HG03060 (cell line): ENCODE measurements around the gene TPX2.
"Not testable (repeated sequence)": the region's sequence is repeated elsewhere in the genome, so short reads cannot be mapped to it uniquely, and the experiment has no call there.

Experiments used
- ATAC-seq: cut with Tn5 transposase; IDR thresholded peaks from one replicate; pipeline ENCODE4 v1.9.1; 2021; ENCODE audit warnings: low read depth, moderate number of reproducible peaks; ENCODE audit not compliant: unreplicated experiment

Gene TPX2

DNA sequence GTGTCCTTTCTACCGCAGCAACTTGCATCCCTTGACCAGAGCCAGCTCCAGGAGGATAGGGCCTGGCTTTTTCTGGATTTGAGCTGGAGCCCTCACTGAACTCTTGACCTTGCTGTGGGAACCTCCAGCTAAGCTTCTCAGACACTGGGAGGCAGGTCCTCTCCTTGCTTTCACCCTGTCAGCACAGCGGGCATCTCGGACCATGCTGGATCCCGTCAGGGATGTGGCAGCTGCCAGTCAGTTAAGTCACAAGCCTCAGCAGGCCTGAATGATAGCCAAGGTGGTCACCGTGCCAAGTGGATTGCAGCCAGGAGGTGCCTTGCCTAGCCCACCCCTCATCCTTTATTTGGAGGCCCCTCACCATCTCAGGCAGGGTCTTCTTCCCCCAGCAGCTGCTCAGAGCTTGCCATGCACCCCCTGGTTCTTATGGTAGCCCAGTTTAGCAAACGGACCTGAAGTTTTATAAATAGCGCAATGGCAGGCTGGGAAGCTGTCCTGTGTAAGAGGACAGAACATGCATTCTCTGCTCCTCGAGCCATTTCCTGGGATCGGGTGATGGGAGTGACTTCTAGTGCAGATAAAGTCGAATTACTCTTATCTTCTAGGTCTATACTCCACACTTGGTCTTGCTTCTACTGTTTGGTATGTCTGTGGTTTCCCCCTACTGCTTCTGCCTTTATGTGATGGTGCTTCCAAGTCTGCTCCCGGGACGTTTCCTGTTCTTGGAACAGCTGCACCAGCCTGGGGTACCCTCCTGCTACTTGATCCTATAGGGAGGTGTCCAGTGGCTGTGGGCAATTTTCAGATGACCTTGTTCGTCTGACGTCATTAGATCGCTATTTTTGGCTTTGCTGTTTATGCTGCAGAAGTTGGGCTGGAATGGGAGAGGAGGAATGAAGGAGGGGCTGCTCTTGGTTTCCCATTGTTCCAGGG is 73.0 kb downstream of the TPX2 start:
- no peak for ATAC-seq

DNA sequence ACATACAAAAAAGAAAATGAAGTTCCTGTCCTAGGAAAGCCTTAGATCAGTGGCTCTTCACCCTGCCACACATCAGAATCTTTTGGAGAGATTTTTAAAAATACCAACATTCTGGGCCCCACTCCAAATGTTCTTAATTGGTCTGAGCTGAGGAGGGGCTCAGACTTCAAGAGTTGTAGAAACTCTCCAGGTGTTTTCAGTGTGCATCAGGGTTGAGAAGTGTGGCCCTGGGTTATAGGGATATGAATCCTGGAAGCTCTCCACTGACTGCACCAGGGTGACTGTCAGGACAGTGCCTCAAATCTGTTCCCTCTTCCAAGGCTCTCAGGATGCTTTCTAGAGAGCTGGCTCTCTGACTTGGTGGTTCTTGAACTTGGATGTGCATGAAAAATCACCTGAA is 74.5 kb downstream of the TPX2 start:
- no peak for ATAC-seq

DNA sequence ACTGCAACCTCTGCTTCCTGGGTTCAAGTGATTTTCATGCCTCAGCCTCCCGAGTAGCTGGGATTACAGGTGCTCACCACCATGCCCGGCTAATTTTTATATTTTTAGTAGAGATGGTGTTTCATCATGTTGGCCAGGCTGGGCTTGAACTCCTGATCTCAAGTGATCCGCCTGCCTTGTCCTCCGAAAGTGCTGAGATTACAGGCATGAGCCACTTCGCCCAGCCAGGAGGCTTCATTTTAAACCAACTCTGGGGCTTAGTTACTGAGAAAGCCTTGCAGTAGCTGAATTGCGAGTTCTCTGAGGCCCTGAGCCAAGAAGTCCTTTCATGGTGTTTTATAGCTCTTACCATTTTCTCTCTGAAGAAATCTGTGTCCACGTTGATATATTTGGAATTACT is 75.1 kb downstream of the TPX2 start:
- not testable (repeated sequence) for ATAC-seq

DNA sequence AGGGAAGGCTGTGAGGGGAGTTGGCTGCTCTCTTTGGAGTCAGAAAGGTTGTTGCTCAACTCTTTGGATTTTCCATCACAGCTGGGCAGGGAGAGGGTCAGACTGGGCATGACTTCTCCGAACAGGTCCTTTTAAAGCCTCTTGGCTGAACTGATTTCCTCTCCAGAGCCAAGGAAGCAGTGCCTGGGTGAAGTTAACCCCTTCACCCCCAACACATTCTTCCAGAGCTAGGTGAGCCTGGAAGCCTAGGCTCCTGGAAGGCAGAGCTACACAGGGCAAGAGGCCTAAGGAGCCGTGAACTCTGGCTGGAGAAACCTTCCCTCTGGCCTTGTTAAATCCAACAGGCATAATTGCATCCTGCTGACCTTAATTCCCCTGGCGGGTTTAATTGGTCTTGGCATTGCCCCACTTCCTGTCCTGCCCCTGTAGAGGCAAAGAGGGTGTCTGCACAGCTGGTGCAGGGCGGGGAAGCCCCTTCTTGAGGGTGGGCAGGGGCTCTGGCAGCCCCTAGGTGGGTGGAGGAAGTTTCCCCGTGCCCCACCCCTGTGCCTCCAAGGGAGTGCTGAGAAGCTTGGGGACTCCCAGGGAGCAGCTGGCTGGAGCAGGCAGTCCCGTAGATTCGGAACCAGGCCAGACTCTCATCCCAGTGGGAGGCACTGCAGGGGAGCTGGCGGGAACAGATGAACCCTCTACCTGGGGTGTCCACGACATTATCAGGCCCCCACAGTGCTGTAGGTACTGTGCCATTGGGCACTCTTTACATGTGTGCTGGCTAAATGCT is 76.5 kb downstream of the TPX2 start:
- ATAC-seq, result no peak

DNA sequence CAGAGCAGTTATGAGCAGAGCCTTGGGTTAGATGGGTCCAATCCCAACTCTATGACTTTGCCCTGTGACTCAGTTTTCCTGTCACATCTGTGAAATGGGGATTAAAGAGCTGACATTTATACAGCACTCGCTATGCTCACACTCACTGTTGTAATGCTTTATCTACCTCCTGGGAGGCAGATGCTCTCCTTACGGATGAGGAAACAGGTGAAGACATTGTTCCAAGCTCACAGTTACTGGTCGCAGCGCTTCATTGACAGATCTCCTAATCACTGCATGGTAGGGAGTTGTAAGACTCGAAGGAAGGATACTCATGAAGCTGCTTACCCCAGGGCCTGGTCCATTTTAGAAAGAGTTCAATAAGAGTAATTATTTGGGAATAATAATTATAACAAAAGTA is 77.1 kb downstream of the TPX2 start:
- no peak for ATAC-seq

DNA sequence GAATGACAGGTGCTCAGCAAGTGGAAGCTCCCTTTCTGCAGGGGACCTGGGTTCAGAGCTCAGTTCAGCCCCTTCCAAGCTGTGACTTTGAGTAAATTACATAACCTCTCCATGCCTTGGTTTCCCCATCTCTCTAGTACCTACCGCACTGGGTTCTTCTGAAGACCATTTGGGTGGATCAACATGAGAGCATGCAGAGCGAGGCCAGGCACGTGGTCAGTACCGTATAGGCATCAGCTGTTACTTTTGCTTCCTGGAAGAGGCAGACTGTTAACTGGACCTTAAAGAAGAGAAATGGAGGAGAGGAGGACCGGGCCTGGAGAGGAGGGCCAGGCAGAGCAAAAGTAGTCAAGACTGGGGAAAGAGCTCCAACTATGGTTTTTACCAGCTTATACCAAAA is 78.4 kb downstream of the TPX2 start:
- ATAC-seq, result no peak

DNA sequence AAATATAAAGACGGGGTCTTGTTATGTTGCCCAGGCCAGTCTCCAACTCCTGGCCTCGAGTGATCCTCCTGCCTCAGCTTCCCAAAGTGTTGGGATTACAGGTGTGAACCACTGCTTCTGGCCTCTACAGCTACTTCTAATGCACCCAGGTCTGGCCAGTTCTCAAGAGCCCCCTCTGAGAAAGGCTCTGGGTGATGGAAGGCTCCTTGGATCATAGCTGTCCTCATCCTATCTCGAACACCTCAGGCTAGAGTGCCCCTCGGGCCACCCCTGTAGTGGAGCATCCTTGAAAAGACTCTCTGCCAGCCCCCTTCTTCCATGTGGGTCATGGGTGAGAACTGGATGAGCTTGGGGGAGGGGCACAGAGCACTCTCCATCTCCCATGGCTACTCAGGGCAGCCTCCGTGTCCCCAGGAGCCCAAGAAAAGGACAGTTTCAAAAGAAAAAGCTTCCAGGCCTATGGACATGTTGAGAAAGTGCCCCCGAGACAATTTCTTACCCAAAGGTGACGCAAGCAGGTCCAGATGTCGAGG is 79.4 kb downstream of the TPX2 start:
- ATAC-seq, result no peak

DNA sequence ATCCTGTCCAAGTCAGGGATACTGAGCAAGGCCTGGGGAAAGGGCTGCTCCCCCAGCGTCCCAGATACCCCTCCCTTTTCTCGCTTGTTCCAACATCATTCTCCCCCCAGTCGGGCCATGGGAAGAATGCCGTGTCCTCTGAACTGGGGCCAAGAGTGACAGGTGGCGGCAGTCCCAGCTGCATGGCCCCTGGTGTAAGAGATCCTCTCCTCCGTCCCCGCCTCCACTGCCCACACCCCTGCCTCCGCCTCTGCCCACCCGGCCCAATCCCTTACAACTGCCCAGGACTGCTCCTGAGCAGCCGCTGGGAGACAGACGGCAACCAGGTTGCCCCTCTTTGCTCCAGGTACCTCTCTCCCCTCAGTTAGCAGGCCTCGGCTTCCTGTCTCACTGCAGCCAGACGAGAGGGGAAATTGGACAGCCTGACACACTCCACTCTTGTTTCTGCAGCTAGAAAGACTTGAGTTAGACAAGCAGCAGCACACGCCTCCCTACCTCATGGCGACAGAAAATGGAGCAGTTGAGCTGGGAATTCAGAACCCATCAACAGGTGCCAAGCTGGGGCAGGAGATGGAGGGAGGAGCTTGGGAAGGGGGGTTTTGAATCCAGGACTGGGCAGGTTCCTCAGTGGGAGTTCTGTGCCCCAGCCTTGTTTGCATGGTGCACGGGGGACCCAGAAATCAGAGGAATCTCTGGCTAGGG is 80.1 kb downstream of the TPX2 start, which contains the start of gene MYLK2:
TSS of gene MYLK2 (plus strand) at position 274 of the 702 bp plus-strand sequence. CDS start at position 499, 225 bp downstream.
- no peak for ATAC-seq

DNA sequence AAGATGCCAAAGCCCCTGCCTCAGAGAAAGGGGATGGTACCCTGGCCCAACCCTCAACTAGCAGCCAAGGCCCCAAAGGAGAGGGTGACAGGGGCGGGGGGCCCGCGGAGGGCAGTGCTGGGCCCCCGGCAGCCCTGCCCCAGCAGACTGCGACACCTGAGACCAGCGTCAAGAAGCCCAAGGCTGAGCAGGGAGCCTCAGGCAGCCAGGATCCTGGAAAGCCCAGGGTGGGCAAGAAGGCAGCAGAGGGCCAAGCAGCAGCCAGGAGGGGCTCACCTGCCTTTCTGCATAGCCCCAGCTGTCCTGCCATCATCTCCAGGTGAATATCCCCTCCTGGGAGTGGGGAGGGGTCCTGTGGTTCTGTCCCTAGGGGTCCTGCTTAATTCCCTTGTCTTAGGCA is 81.1 kb downstream of the TPX2 start:
- ATAC-seq, result no peak

DNA sequence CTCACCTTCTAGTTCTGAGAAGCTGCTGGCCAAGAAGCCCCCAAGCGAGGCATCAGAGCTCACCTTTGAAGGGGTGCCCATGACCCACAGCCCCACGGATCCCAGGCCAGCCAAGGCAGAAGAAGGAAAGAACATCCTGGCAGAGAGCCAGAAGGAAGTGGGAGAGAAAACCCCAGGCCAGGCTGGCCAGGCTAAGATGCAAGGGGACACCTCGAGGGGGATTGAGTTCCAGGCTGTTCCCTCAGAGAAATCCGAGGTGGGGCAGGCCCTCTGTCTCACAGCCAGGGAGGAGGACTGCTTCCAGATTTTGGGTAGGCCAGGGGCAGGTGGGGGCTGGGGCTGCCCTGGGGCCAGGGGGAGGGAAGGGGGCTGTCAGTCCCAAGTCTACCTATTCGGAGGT is 82.3 kb downstream of the TPX2 start:
- ATAC-seq, result no peak

DNA sequence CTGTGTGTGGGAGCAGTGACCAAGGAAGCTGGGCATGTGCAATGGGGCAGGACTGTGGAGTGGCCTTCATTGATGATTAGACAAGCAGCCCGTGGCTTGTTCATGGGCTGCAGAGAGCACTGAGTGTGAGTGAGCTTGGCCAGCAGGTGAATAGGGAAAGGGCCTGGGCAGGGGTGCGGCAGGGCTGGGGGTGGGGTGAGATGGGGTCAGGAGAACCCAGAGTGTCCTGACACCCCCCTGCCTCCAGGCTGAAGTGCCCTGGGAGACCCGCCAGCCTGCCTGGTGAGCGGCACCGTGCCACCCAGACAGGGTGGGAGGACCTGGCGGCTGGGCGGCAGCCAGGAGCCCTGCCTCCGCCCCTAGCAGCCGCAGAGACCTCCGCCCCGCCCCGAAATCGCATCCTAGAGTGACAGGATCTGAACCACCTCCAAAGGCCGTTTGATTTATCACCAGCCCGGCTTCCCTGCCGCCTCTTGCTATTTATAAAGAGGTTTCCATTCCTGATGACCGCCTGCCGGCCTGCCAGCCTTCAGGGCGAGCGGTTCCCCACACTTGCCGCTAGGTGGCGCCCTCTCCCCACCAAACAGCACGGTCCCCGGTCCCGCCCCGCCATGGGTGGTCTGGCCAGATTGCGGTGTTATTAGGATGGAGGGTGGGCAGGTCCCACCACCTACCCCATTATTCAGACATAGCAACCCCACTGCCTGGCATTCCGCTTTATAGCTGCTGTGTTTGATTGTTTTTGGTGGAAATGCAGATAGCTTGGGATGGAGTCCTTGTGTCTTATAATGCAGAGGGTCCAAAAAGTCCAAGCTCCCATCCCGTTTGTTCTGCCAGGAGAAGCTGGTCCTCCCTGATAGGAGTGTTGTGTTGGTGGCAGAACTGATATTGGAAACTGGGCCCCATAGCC is 83.6 kb downstream of the TPX2 start:
- no peak for ATAC-seq

DNA sequence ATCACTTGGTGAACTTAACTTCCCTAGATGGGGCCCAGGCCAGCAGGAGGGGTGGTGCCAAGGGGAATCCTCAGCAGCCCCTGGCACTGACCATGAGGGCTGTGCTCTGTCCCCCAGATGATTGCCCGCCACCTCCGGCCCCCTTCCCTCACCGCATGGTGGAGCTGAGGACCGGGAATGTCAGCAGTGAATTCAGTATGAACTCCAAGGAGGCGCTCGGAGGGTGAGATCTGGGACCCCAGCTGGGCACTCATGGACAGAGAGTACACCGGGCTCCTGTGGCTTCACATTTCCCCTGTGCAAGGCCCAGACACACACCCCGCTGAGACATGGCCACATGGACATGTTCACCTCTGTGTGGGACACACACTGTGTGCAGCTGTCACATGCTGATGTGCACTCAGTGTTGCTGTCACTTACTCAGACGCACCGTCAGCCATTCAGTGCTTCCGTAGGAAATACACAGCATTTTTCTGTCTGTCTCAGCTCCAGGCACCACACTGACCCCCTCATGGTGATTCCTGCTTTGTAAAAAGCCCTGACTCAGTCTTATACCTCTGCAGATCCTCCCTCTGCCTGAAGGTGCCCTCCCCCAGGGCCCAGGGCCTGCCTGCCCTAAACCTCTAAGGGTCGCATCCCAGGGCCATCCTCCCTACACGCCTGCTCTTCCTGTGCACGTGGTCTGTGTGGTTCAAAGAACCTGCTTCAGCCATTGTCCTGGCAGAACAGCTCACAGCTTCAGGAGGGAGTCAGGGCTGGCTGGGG is 84.5 kb downstream of the TPX2 start:
- no peak for ATAC-seq

DNA sequence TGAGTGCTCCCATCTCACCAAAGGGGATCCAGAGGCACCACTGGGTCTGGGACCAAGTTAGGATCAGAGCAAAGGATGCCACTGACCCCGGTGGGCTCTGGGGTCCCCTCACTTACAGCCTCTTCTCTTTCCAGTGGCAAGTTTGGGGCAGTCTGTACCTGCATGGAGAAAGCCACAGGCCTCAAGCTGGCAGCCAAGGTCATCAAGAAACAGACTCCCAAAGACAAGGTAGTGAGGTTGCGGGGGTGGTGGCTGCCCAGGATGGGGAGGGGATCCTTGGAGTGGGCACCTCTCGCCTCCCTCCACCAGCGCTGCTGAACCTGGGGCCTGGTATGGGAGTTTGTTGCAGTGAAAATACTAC is 85.0 kb downstream of the TPX2 start:
- ATAC-seq, result no peak

DNA sequence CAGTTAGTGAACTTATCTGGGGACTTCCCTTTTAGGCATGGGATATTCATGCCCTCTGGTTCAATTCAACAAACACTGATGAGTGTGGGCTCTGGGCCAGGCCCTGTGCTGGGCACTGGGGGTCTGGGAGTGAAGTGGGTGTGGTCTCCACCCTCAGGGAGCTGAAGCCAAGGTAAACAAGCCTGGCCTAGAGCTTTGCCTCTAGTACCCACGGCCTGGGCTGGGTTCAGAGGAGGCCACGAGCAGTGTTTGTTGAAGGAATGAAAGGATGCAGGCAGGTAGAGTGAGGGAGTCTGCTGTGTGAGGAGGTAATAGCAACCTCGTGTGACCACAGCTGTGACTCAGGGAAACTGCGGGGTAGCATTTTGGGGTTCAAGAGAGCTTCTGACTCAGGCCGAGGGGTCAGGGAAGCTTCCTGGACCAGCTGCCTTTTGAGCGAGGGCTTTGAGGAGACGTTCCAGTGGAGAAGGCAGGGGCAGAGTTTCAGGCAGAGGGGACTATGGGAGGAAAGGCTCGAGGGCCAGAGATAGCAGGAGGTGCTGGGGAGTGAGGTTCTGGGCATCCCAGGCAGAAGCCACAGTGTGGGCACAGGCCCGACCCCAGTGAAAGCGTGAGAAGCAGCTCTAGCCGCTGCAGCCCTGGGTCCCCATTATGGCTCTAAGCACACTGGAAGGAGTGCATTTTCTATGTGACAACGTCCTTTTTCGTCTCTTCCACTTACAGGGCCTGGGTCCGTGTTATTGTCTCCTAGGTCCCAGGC is 85.6 kb downstream of the TPX2 start:
- no peak for ATAC-seq

DNA sequence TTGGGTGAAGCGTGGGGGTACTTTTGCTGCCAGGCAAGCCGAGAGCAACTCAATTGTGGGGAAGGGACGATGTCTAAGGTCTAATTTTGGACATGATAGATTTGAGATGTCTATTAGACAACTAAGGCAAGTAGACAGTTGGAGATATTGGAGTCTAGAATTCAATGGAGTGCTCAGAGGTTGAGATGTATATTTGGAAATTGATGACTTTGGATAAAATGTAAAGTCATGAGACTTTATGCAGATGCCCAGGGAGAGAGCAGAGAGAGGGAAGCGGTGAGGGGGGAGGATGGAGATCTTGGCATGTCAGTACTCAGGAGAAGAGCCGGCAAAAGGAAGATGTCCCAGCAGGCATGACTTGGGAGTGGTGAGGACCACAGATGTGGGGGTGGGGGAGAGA is 87.0 kb downstream of the TPX2 start:
- ATAC-seq, result no peak

DNA sequence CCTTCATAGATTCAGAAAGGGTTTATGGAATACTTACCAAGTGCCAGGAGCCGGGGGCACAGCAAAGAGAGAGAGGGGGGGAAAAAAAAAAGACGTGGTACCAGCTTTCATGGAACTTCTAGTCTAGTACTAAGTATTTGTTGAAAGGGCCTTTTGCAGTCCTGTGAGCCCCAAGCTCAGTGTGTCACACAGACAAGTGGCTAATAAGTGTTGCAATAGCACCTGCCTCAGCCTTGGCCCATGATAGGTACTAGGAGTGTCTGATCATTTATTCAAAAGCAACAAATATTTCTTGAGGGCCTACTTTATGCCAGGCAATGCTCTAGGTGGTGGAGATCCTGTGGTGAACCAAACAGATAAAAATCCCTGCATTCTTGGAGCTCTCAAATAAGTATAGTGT is 88.0 kb downstream of the TPX2 start:
- no peak for ATAC-seq

DNA sequence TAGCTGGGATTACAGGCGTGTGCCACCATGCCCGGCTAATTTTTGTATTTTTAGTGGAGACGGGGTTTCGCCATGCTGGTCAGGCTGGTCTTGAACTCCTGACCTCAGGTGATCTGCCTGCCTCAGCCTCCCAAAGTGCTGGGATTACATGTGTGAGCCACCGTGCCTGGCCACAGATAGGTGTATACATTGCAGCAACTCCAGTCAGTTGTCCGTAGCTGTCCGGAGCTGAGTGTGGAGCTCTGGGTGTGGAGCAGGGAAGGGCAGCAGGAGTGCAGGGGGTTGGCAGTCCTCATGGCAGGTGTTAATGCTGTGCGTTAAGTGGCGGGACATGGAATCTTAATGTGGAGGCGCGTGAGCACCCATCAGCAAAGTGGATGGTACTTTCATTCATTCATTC is 88.9 kb downstream of the TPX2 start:
- not testable (repeated sequence) for ATAC-seq

DNA sequence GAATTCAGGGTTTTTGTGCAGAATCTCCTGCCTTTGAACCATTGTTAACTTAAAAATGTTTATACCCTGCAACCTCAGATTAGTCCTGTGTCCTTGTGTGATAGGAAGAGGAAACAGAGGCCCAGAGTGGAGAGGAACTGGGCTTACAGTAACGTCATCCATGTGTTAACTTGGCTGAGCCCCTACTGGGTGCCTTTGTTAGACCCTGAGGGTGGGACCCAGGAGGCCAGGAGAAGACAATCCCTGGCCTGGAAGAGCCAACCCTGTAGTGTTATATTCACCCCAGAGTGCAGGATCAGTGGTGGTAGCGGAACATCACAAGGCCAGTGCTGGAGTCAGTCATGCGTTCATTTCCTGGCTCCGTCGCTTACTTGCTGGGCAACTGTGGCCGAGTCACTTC is 90.6 kb downstream of the TPX2 start:
- ATAC-seq, result no peak
